Mesendoderm (in vitro differentiated cells): ENCODE data around the gene BICRA.

Experiments
- DNase-seq: peaks from one replicate; pipeline ENCODE4 v3.0.0; 2013
- H2AK5ac ChIP-seq: 2 replicates; pipeline ENCODE4 v1.6.1; 2013; ENCODE audit warnings: low read length, inconsistent platforms
- H2BK120ac ChIP-seq: 2 replicates; pipeline ENCODE4 v1.6.1; 2013; ENCODE audit warnings: low read depth, mild to moderate bottlenecking, low read length, moderate library complexity, mixed read lengths
- H2BK15ac ChIP-seq: replicated peaks from 2 replicates; pipeline ENCODE4 v1.6.1; 2013; ENCODE audit warnings: low read depth, mild to moderate bottlenecking, moderate library complexity
- H2BK5ac ChIP-seq: 2 replicates; pipeline ENCODE4 v1.6.1; 2013; ENCODE audit warnings: low read length, inconsistent platforms
- H3K18ac ChIP-seq: 2 replicates; pipeline ENCODE4 v1.6.1; 2013; ENCODE audit warnings: mild to moderate bottlenecking, low read length, mixed read lengths
- H3K23ac ChIP-seq: one replicate; pipeline ENCODE4 v1.6.1; 2013; ENCODE audit warnings: low read length
- H3K27ac ChIP-seq: 2 replicates; pipeline ENCODE4 v1.5.1; 2013; ENCODE audit warnings: low read depth, mild to moderate bottlenecking, inconsistent platforms, low read length, moderate library complexity
- H3K27me3 ChIP-seq: 2 replicates; pipeline ENCODE4 v1.6.1; 2013; ENCODE audit warnings: low read length, control low read depth, mild to moderate bottlenecking, inconsistent platforms; ENCODE audit not compliant: insufficient read depth, poor library complexity
- H3K36me3 ChIP-seq: 2 replicates; pipeline ENCODE4 v1.6.1; 2013; ENCODE audit warnings: low read length, inconsistent platforms; ENCODE audit not compliant: control insufficient read depth, insufficient read depth
- H3K4ac ChIP-seq: one replicate; pipeline ENCODE4 v1.6.1; 2013; ENCODE audit warnings: low read depth, mild to moderate bottlenecking, low read length, moderate library complexity
- H3K4me1 ChIP-seq: 2 replicates; pipeline ENCODE4 v1.6.1; 2013; ENCODE audit warnings: low read depth, low read length, inconsistent platforms; ENCODE audit not compliant: control insufficient read depth
- H3K4me2 ChIP-seq: 2 replicates; pipeline ENCODE4 v1.6.1; 2013; ENCODE audit warnings: low read length
- H3K4me3 ChIP-seq: 2 replicates; pipeline ENCODE4 v1.5.1; 2013; ENCODE audit warnings: mild to moderate bottlenecking, low read length
- H3K56ac ChIP-seq: one replicate; pipeline ENCODE4 v1.6.1; 2013; ENCODE audit warnings: low read length
- H3K79me1 ChIP-seq: 2 replicates; pipeline ENCODE4 v1.6.1; 2013; ENCODE audit warnings: low read length, inconsistent platforms
- H3K79me2 ChIP-seq: 2 replicates; pipeline ENCODE4 v1.6.1; 2013; ENCODE audit warnings: mild to moderate bottlenecking, low read length; ENCODE audit not compliant: control insufficient read depth, insufficient read depth
- H3K9ac ChIP-seq: 2 replicates; pipeline ENCODE4 v1.6.1; 2013; ENCODE audit warnings: low read length, inconsistent platforms
- H4K5ac ChIP-seq: one replicate; pipeline ENCODE4 v1.6.1; 2013; ENCODE audit warnings: low read length
- H4K8ac ChIP-seq: one replicate; pipeline ENCODE4 v1.6.1; 2013; ENCODE audit warnings: low read depth, mild to moderate bottlenecking, control low read depth, low read length, moderate library complexity
- WGBS: extraction: QIAGEN DNeasy Blood & Tissue Kit; methylation state at CpG from one replicate; pipeline ENCODE4 v1.1.7; 2013; ENCODE audit warnings: low lambda C conversion rate, missing lambda C conversion rate; ENCODE audit not compliant: insufficient coverage; ENCODE audit errors: extremely low coverage; 5-methylcytosine and 5-hydroxymethylcytosine counted together

The BICRA gene

GRCh38 chr19:47572635-47573034 is 36.3 kb upstream of the BICRA start:
- Histone ChIP-seq H3K56ac (no peak overlapping the region), H3K36me3 (no peaks in the 10 kb centered on the region), H3K79me1 (no peaks in the 10 kb centered on the region), H3K4me3 (no peak overlapping the region), H2AK5ac (no peak overlapping the region), H3K4ac (no peak overlapping the region), H3K4me1 (no peaks in the 10 kb centered on the region), H2BK15ac (no peak overlapping the region), H3K27ac (no peak overlapping the region), H3K79me2 (no peaks in the 10 kb centered on the region), H3K9ac (no peak overlapping the region), H3K4me2 (no peak overlapping the region), H2BK5ac (no peak overlapping the region), H3K23ac (no peak overlapping the region), H4K8ac (no peak overlapping the region), H3K27me3 (no peaks in the 10 kb centered on the region), H2BK120ac (no peak overlapping the region), H4K5ac (no peak overlapping the region), H3K18ac (no peak overlapping the region)
- WGBS = 100% methylated on average over 1 of the region's 22 CpGs
- DNase-seq = no peak

GRCh38 chr19:47573071-47574026 is 35.6 kb upstream of the BICRA start, which contains the start of gene ZNF541:
ZNF541 (minus strand) TSS chr19:47573148; CDS start chr19:47555856, 17,292 bp downstream.
- Histone ChIP-seq H4K8ac (no peak within 1 kb of the TSS), H3K4me3 (no peak within 1 kb of the TSS), H3K27ac (no peak within 1 kb of the TSS), H3K79me2 (no peaks in the 10 kb centered on the region), H3K4me1 (no peaks in the 10 kb centered on the region), H3K9ac (no peak within 1 kb of the TSS), H2BK5ac (no peak within 1 kb of the TSS), H3K4ac (no peak within 1 kb of the TSS), H3K23ac (no peak within 1 kb of the TSS), H2BK15ac (no peak within 1 kb of the TSS), H4K5ac (no peak within 1 kb of the TSS), H3K27me3 (no peaks in the 10 kb centered on the region), H2BK120ac (no peak within 1 kb of the TSS), H3K79me1 (no peaks in the 10 kb centered on the region), H3K56ac (no peak within 1 kb of the TSS), H3K36me3 (no peaks in the 10 kb centered on the region), H2AK5ac (no peak within 1 kb of the TSS), H3K4me2 (no peak within 1 kb of the TSS), H3K18ac (no peak within 1 kb of the TSS)
- WGBS = no CpG with 5 or more reads among the region's 89 CpGs
- DNase-seq = no peak

- no peaks in the 10 kb centered on the region for H3K27me3 ChIP-seq
- H4K5ac ChIP-seq = no peak overlapping the region
- H3K9ac ChIP-seq = no peak overlapping the region
- no peak overlapping the region for H4K8ac ChIP-seq
- H2BK15ac ChIP-seq = no peak overlapping the region
- no CpG with 5 or more reads among the region's 3 CpGs for WGBS
- no peak overlapping the region for H3K27ac ChIP-seq
- no peak overlapping the region for H3K18ac ChIP-seq
- no peaks in the 10 kb centered on the region for H3K79me1 ChIP-seq
- H3K4me2 ChIP-seq = no peak overlapping the region
- no peak for DNase-seq
- no peak overlapping the region for H2AK5ac ChIP-seq
- no peaks in the 10 kb centered on the region for H3K4me1 ChIP-seq
- H2BK5ac ChIP-seq = no peak overlapping the region
- H3K4ac ChIP-seq = no peak overlapping the region
- no peak overlapping the region for H2BK120ac ChIP-seq
- no peak overlapping the region for H3K4me3 ChIP-seq
- H3K79me2 ChIP-seq = no peaks in the 10 kb centered on the region
- H3K56ac ChIP-seq = no peak overlapping the region
- H3K36me3 ChIP-seq = no peaks in the 10 kb centered on the region
- H3K23ac ChIP-seq = no peak overlapping the region
Measured at GRCh38 chr19:47580397-47580796, 28.5 kb upstream of the BICRA start.

GRCh38 chr19:47581605-47582319 is 27.2 kb upstream of the BICRA start:
- Histone ChIP-seq H3K4me2 (no peak overlapping the region), H3K27me3 (no peaks in the 10 kb centered on the region), H2BK15ac (no peak overlapping the region), H3K56ac (peak overlapping the region; percentile 70), H2BK120ac (no peak overlapping the region), H3K18ac (no peak overlapping the region), H3K27ac (no peak overlapping the region), H3K79me1 (no peaks in the 10 kb centered on the region), H4K5ac (no peak overlapping the region), H3K4me1 (no peaks in the 10 kb centered on the region), H3K79me2 (no peaks in the 10 kb centered on the region), H2AK5ac (no peak overlapping the region), H3K9ac (no peak overlapping the region), H3K23ac (no peak overlapping the region), H3K4ac (no peak overlapping the region), H2BK5ac (no peak overlapping the region), H4K8ac (no peak overlapping the region), H3K36me3 (no peaks in the 10 kb centered on the region), H3K4me3 (no peak overlapping the region)
- no CpG with 5 or more reads among the region's 6 CpGs for WGBS
- DNase-seq = no peak

- H3K79me1 ChIP-seq = no peaks in the 10 kb centered on the region
- no peak overlapping the region for H4K5ac ChIP-seq
- H3K79me2 ChIP-seq = no peaks in the 10 kb centered on the region
- no peak overlapping the region for H3K4me2 ChIP-seq
- H2AK5ac ChIP-seq = no peak overlapping the region
- no peaks in the 10 kb centered on the region for H3K4me1 ChIP-seq
- no peak overlapping the region for H2BK15ac ChIP-seq
- H3K18ac ChIP-seq = no peak overlapping the region
- H2BK5ac ChIP-seq = no peak overlapping the region
- no CpG with 5 or more reads among the region's 6 CpGs for WGBS
- H4K8ac ChIP-seq = no peak overlapping the region
- H3K27me3 ChIP-seq = no peaks in the 10 kb centered on the region
- DNase-seq = no peak
- H3K4me3 ChIP-seq = no peak overlapping the region
- no peaks in the 10 kb centered on the region for H3K36me3 ChIP-seq
- H3K23ac ChIP-seq = no peak overlapping the region
- H3K9ac ChIP-seq = no peak overlapping the region
- H3K56ac ChIP-seq = no peak overlapping the region
- H3K4ac ChIP-seq = no peak overlapping the region
- H2BK120ac ChIP-seq = no peak overlapping the region
- no peak overlapping the region for H3K27ac ChIP-seq
Measured at GRCh38 chr19:47582320-47582909, 26.5 kb upstream of the BICRA start.
